Measurements from ENCODE around the gene COG5. TPM values are rescaled to one million over a fixed set of nuclear protein-coding genes. Genes with fewer than 3 reads are reported as not detected.
"Not testable (repeated sequence)": the region's sequence is repeated elsewhere in the genome, so short reads cannot be mapped to it uniquely, and the experiment has no call there.

Gene COG5
- total RNA-seq, 1 donor from 2014 or later = 55.8 TPM

- ATAC-seq (peak; percentile 38), DNase-seq (ENCODE audit: missing footprints) (no peak)
- intact Hi-C loops (cut with DNase I) = loop anchor here (5.0 kb wide), 1 partner anchor 253 kb away; no protein-coding TSS in a partner anchor
These were observed 339.1 kb downstream of the COG5 start for GRCh38 chr7:107224374-107225223.

GRCh38 chr7:107220806-107221205 is 342.9 kb downstream of the COG5 start:
- not testable (repeated sequence) for DNase-seq (ENCODE audit: missing footprints)
- peak; percentile 86 for ATAC-seq
- intact Hi-C loops (cut with DNase I) = loop anchor here (2.0 to 5.0 kb wide), 2 partner anchors 64 to 256 kb away; no protein-coding TSS in a partner anchor

- intact Hi-C loops (cut with DNase I) = loop anchor here (2.0 to 5.0 kb wide), 2 partner anchors 64 to 257 kb away; no protein-coding TSS in a partner anchor
- DNase-seq (ENCODE audit: missing footprints) (no peak), ATAC-seq (peak; percentile 78)
These were observed 343.4 kb downstream of the COG5 start for GRCh38 chr7:107220356-107220755.

GRCh38 chr7:107219563-107220244 is 344.0 kb downstream of the COG5 start:
- intact Hi-C loops (cut with DNase I) = loop anchor here (2.0 to 5.0 kb wide), 2 partner anchors 65 to 258 kb away; no protein-coding TSS in a partner anchor

GRCh38 chr7:107213945-107214344 is 349.8 kb downstream of the COG5 start:
- DNase-seq (ENCODE audit: missing footprints) (no peak), ATAC-seq (no peak)
- intact Hi-C loops (cut with DNase I) = no loop called here

More at GRCh38 chr7:107219563-107220244, 344.0 kb downstream of the COG5 start:
- DNase-seq (ENCODE audit: missing footprints) (no peak), ATAC-seq (no peak)

- intact Hi-C loops (cut with DNase I) = no loop called here
These were observed 350.4 kb downstream of the COG5 start for GRCh38 chr7:107213193-107213788.

GRCh38 chr7:107212725-107213124 is 351.0 kb downstream of the COG5 start:
- DNase-seq (ENCODE audit: missing footprints) (no peak), ATAC-seq (no peak)
- intact Hi-C loops (cut with DNase I) = no loop called here

More at GRCh38 chr7:107213193-107213788, 350.4 kb downstream of the COG5 start:
- peak; percentile 73 for ATAC-seq
- DNase-seq (ENCODE audit: missing footprints) = no peak

GRCh38 chr7:107210400-107210799 is 353.3 kb downstream of the COG5 start:
- ATAC-seq (no peak), DNase-seq (ENCODE audit: missing footprints) (no peak)
- intact Hi-C loops (cut with DNase I) = no loop called here

GRCh38 chr7:107209565-107209964 is 354.2 kb downstream of the COG5 start:
- no peak for ATAC-seq
- DNase-seq (ENCODE audit: missing footprints) = no peak
- intact Hi-C loops (cut with DNase I) = loop anchor here (10.0 kb wide), 2 partner anchors 375 to 665 kb away; partner anchors contain the start of gene BCAP29

- no peak for ATAC-seq
- intact Hi-C loops (cut with DNase I) = loop anchor here (10.0 kb wide), 2 partner anchors 376 to 666 kb away; partner anchors contain the start of gene BCAP29
- DNase-seq (ENCODE audit: missing footprints) = no peak
These were observed 355.2 kb downstream of the COG5 start for GRCh38 chr7:107208563-107208962.

- DNase-seq (ENCODE audit: missing footprints) (no peak), ATAC-seq (peak; percentile 56)
- intact Hi-C loops (cut with DNase I) = loop anchor here (10.0 kb wide), 2 partner anchors 377 to 667 kb away; partner anchors contain the start of gene BCAP29
These were observed 355.6 kb downstream of the COG5 start for GRCh38 chr7:107208024-107208521.

GRCh38 chr7:107207459-107207858 is 356.3 kb downstream of the COG5 start:
- intact Hi-C loops (cut with DNase I) = loop anchor here (10.0 kb wide), 2 partner anchors 377 to 667 kb away; partner anchors contain the start of gene BCAP29
- no peak for ATAC-seq
- DNase-seq (ENCODE audit: missing footprints) = no peak

- intact Hi-C loops (cut with DNase I) = loop anchor here (10.0 kb wide), 2 partner anchors 378 to 668 kb away; partner anchors contain the start of gene BCAP29
- ATAC-seq (no peak), DNase-seq (ENCODE audit: missing footprints) (no peak)
These were observed 357.0 kb downstream of the COG5 start for GRCh38 chr7:107206706-107207105.

GRCh38 chr7:107206136-107206535 is 357.6 kb downstream of the COG5 start:
- ATAC-seq = no peak

GRCh38 chr7:107203607-107204006 is 360.1 kb downstream of the COG5 start:
- no peak for ATAC-seq
- no peak for DNase-seq (ENCODE audit: missing footprints)
- intact Hi-C loops (cut with DNase I) = loop anchor here (2.0 to 10.0 kb wide), 5 partner anchors 84 to 671 kb away; partner anchors contain the start of genes BCAP29 and GPR22

More at GRCh38 chr7:107206136-107206535, 357.6 kb downstream of the COG5 start:
- DNase-seq (ENCODE audit: missing footprints) = no peak
- intact Hi-C loops (cut with DNase I) = loop anchor here (10.0 kb wide), 2 partner anchors 379 to 669 kb away; partner anchors contain the start of gene BCAP29

GRCh38 chr7:107201795-107202450 is 361.8 kb downstream of the COG5 start:
- DNase-seq (ENCODE audit: missing footprints) = no peak
- intact Hi-C loops (cut with DNase I) = loop anchor here (2.0 to 10.0 kb wide), 5 partner anchors 85 to 673 kb away; partner anchors contain the start of genes BCAP29 and GPR22
- peak; percentile 89 for ATAC-seq

GRCh38 chr7:107196834-107197610 is 366.7 kb downstream of the COG5 start:
- no peak for ATAC-seq
- no peak for DNase-seq (ENCODE audit: missing footprints)
- intact Hi-C loops (cut with DNase I) = no loop called here
